ENCODE results near the gene GNG11. TPM values are rescaled to one million over a fixed set of nuclear protein-coding genes. Genes with fewer than 3 reads are reported as not detected.

Gene GNG11
- total RNA-seq, 3 donors from 2014 or later = 1.7 to 7.7 (median 3.4) TPM

DNA sequence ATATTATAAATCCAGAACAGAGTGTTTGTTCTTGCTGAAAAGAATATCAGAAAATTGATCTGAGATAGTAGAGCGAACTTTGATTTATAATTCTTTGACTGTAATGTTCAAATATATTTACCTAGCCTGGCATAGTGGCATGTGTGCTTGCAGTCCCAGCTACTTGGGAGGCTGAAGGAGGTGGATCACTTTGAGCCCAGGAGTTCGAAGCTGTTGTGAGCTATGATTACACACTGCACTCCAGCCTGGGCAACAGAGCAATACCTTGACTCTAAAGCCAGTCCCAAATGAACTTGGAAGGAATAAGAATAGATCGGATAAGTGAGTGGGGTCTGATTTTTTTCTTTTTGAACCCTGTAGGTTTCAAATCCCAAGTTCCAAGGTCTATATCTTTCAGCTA is 23.5 kb downstream of the GNG11 start:
- no peaks in the 10 kb centered on the region for H3K36me3 ChIP-seq (ENCODE audit: low read depth)
- H3K4me3 ChIP-seq = no peak overlapping the region
- TF ChIP-seq, protein P1, sequence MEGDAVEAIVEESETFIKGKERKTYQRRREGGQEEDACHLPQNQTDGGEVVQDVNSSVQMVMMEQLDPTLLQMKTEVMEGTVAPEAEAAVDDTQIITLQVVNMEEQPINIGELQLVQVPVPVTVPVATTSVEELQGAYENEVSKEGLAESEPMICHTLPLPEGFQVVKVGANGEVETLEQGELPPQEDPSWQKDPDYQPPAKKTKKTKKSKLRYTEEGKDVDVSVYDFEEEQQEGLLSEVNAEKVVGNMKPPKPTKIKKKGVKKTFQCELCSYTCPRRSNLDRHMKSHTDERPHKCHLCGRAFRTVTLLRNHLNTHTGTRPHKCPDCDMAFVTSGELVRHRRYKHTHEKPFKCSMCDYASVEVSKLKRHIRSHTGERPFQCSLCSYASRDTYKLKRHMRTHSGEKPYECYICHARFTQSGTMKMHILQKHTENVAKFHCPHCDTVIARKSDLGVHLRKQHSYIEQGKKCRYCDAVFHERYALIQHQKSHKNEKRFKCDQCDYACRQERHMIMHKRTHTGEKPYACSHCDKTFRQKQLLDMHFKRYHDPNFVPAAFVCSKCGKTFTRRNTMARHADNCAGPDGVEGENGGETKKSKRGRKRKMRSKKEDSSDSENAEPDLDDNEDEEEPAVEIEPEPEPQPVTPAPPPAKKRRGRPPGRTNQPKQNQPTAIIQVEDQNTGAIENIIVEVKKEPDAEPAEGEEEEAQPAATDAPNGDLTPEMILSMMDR (IDR thresholded peaks at IDR 0.05) = no peak
- H3K4me1 ChIP-seq (ENCODE audit: low read depth) = no peaks in the 10 kb centered on the region
- intact Hi-C loops (cut with DNase I, micrococcal nuclease) = no loop called here
- no peak for DNase-seq
- no peaks in the 10 kb centered on the region for H3K9me3 ChIP-seq
- no peak for ATAC-seq

DNA sequence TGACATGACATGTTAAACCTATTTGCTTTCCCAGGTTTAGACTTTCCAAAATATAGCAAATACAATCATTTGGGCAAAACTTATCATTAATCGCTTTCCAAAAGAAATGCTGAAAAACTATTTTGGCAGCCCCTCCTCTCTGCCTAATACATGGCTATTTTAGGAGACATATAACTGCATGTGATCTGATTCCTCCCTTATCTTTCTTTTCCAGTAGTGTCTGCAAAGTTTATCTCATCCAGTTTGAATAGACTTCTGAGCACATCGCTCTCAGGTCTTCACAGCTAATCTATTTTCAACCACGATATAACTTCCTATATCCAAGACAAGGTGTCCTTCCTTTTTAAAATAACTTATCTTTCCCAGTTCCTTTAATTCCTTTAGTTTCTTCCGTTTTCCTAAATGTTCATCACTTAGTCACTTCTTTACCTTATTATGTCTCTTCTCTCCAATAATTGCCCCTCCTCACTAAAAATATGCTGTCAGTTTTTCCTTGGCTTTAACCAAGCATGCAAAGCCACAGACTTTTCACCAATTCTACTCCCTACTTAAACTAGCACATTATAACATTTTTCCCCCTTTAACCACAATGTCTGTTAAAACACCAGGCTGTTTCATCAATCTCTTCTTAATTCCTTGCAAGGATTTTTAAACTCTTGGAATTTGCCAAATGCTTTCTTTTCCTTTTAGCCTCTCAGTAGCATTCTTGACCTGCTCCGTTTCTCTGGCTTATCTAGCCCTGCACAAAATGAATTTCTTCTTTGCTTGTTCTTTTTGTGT is 24.4 kb downstream of the GNG11 start:
- H3K9me3 ChIP-seq = no peaks in the 10 kb centered on the region
- no peaks in the 10 kb centered on the region for H3K4me1 ChIP-seq (ENCODE audit: low read depth)
- no peak overlapping the region for H3K4me3 ChIP-seq
- TF ChIP-seq, protein P1 (IDR thresholded peaks at IDR 0.05) = no peak
- no peaks in the 10 kb centered on the region for H3K36me3 ChIP-seq (ENCODE audit: low read depth)
- DNase-seq (no peak), ATAC-seq (no peak)
- intact Hi-C loops (cut with DNase I, micrococcal nuclease) = no loop called here

DNA sequence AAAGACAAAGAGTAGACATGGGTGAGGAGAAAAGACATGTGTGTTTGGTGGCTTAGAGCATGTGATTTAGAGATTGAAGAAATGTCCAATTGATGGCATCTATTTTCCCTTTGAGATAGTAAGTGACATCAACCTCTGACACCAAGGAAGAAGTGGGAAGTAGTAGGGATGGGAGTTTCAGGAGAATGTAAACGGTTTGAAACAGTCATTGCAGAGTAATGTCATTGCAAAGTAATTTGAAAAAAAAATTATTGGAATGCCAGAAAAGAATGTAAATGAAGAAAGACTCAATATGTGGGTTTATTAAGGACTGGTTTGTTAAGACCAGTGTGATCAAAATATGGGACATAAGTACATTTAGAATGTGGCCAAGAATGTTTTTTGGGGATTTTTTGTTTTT is 26.6 kb downstream of the GNG11 start:
- ATAC-seq (no peak), DNase-seq (no peak)
- TF ChIP-seq, protein P1 (IDR thresholded peaks at IDR 0.05) = no peak
- intact Hi-C loops (cut with DNase I, micrococcal nuclease) = no loop called here
- H3K4me3 ChIP-seq = no peak overlapping the region
- no peaks in the 10 kb centered on the region for H3K36me3 ChIP-seq (ENCODE audit: low read depth)
- no peaks in the 10 kb centered on the region for H3K4me1 ChIP-seq (ENCODE audit: low read depth)
- H3K9me3 ChIP-seq = no peaks in the 10 kb centered on the region

DNA sequence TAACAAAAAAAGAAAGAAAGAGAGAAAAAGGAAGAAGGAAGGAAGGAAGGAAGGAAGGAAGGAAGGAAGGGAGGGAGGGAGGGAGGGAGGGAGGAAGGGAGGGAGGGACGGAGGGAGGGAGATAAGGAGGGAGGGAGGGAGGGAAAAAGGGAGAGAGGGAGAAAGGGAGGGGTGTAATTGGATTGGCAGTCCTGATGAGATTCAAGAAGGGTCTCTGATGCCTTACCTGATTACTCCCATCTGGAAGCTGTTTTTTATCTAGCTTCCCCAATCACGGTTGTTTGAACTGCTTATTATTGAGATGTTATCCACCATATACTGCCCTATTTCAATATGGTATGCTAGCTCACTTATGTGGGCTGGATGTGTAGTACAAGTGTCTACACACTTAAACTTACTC is 27.3 kb downstream of the GNG11 start:
- ATAC-seq (no peak), DNase-seq (no peak)
- Histone ChIP-seq H3K4me3 (no peak overlapping the region), H3K36me3 (ENCODE audit: low read depth) (no peaks in the 10 kb centered on the region), H3K9me3 (no peaks in the 10 kb centered on the region), H3K4me1 (ENCODE audit: low read depth) (no peaks in the 10 kb centered on the region)
- TF ChIP-seq, protein P1 (IDR thresholded peaks at IDR 0.05) = no peak
- intact Hi-C loops (cut with DNase I, micrococcal nuclease) = no loop called here

DNA sequence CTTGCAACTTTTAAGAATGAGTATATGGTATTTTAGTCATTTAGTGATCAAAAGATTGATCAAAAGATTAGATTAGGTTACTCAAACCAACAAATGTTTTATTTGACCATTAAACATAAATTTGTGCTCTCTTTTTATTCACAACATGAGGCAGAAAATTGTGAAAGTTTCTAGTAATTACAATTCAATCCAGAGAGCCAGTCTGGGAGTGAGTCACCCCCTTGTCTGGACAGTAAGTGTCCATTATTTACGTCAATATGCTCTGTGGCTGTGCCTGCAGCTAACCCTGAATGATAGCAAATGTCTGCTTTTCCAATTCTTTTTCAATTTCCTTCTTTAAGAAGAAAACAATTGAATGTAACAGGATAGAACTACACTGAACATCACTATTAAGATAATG is 27.9 kb downstream of the GNG11 start:
- TF ChIP-seq, protein P1 (IDR thresholded peaks at IDR 0.05) = no peak
- intact Hi-C loops (cut with DNase I, micrococcal nuclease) = no loop called here
- no peaks in the 10 kb centered on the region for H3K36me3 ChIP-seq (ENCODE audit: low read depth)
- no peak overlapping the region for H3K4me3 ChIP-seq
- no peaks in the 10 kb centered on the region for H3K9me3 ChIP-seq
- ATAC-seq = no peak
- DNase-seq = no peak
- H3K4me1 ChIP-seq (ENCODE audit: low read depth) = no peaks in the 10 kb centered on the region
